CD4-positive, alpha-beta T cell treated with Interleukin-2 at 100 ng/mL for 4 hours (primary cell): ENCODE measurements around the gene WDR1.

Source experiments
- DNase-seq: peaks from one replicate; pipeline ENCODE4 v3.0.0-alpha.2; 2020; ENCODE audit warnings: low spot score

WDR1 gene, protein sequence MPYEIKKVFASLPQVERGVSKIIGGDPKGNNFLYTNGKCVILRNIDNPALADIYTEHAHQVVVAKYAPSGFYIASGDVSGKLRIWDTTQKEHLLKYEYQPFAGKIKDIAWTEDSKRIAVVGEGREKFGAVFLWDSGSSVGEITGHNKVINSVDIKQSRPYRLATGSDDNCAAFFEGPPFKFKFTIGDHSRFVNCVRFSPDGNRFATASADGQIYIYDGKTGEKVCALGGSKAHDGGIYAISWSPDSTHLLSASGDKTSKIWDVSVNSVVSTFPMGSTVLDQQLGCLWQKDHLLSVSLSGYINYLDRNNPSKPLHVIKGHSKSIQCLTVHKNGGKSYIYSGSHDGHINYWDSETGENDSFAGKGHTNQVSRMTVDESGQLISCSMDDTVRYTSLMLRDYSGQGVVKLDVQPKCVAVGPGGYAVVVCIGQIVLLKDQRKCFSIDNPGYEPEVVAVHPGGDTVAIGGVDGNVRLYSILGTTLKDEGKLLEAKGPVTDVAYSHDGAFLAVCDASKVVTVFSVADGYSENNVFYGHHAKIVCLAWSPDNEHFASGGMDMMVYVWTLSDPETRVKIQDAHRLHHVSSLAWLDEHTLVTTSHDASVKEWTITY

DNA sequence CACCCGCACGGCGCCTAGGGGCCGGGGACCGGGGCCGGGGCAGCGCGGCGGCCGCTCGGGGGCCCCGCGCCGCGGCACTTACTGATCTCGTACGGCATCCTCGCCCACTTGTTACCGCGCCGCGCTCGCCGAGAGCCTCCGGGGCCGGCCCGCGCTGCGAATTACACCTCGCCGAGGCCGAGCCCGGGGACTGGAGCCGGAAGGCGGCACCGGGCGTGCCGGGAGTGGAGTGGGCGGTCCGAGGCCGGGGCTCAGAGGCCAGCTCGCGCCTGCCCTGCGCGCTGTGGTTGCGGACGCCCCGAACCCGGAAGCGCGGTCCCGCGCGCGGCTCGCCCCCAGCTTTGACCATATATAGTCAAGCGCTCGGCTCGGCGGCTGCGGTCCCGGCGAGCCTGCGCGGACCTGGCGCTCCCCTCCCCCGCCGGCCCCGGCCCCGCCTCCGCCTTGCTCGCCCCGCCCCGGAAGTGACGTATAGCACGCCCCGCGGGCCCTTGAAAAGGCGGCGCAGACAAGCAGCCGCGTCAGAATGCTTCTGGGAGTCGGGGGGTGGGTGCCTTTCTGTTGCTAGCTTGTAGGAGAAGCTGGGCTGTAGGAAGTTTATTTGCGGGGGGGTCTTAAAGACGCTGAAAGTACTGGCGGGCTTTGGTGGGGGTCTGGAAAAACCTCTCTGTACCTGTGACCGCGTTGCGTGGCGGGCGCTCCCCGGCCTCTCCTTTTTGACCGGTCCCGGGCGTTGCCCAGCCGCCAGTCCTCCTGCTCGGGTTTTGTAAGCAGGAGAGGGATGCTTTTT, at the start of gene WDR1:
WDR1 (minus strand) TSS at position 231 of the 790 bp plus-strand sequence; CDS start at position 98, 133 bp downstream.
- DNase-seq = peak; percentile 91

DNA sequence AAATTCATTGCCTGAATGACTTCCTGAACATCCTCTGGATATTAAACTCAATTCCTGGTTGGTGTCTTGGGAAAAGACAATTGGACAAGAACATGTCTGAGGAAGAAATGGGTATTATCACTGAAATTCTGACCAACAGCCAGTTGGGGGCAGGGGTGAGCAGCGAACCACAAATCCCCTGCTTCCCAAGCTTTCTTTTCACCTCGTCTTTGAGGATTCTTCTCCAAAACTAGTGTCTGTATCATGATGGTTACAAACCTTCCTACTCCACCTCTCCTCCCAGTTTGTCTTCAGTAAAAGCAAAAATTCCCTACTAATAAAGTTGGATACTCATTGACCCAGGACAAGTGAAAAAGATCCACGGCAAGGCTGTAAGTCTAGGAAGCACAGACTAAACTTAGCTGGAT, 48.3 kb upstream of the WDR1 start:
- DNase-seq = no peak

DNA sequence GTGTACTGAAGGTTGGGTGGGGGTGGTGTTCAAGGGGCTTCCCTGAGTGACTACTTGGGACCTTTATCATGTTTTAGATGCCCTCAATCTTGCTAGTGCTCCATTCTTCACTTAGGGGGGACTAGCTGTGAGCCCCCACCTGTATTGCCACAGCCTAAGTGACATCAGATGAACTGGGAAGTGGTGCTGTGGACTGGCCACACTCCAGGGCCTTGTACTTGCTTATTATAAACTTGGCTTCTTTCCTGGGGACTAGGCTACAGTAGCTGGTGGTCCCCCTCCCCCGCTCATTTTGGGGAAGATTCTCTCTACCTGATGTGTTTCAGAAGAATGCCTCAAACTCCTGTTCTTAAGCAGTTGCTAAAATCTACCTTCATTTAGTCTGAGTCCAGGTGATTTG, 46.7 kb upstream of the WDR1 start:
- no peak for DNase-seq

DNA sequence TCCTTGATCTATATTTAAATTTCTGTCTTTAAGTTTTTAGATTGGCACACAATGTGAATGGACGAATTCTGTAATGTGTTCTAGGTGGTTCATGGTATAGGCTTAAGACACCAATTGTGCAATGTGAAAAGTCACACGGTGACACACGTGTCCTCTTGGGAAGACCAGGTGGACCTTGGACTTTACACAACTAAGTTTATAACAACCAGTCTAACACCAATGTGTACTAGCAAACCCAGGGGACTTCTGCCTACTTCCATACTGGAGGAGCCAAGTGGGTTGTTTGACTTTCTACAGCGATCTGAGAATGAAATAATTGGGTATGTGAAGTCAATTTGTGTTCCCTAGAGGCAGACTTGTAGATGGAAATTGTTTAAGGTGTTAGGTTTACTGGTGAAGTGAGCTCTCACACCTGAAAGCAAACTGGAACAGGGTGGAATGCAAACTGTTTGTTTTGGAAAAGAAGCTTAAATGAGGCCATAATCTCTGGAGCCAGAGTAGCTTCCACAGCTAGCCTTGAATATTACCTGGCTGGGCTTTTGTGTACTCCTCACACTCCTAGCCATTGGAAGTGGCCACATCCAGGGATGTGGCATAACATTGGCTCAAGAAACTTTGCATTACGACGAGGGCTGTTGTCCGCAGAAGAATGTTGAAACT, 45.9 kb upstream of the WDR1 start:
- no peak for DNase-seq

DNA sequence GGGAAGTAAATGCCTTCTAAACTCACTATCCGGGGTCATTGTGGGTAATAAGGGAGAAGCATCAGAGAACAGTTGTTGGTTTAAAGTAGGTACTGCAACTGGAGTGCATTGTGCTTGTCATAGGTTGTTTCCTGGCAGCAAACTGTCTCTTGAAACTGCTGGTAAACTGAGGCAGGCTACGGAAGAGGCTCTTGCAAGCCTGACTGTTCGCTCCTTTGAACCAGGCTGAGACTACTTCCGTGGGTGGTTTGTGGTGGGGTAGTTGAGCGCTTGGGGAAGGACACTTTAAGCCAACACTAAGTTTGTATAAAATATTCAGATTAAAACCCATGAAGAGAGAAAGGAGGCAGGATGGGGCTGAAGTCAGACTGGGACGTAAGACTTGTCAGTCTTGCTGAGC, 45.2 kb upstream of the WDR1 start:
- peak; percentile 46 for DNase-seq

DNA sequence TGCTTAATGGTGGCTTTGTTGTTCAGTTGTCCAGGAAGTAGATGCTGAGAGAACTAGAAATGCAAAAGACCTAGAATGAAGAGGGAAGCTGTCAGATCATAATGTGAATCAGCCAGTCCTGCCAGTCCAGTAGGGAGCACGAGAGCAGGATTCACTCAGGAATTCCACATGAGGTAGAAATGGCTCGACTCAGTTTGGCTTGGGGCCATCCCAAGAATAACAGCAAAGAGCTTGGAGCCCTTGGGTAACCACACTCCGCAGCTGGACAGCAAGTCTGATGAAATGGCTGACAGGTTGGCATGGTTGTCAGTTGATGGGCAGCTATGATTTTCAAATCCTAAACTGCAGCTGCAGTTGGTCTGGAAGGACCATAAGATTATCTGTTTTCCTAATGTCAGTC, 44.5 kb upstream of the WDR1 start:
- DNase-seq = no peak

DNA sequence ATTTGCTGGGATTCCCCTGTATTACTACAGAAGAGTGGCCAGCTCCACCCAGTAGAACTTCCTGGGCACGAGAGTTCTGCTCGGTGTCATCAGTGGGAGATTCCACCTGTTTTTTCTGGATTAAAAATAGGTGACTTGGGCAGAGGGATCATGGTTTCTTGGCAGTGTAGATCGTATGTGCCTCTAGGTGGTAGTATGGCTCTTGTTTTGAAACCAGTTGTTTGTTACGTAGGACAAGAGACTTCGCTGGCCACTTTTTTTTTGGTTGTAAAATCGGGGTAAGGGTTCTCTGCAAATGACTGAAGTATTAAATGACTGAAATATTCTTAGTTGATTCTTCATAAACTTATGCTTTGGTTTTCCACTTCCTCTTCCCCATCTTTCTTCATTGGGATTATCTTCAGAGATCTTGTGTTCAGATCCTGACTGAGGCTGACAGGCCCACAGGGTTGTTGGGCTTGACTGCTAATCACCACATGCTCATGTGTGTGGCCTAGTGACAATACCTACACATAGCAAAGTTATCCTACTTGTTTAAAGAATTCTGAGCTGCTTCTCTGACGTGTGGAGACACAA, 43.8 kb upstream of the WDR1 start:
- no peak for DNase-seq

DNA sequence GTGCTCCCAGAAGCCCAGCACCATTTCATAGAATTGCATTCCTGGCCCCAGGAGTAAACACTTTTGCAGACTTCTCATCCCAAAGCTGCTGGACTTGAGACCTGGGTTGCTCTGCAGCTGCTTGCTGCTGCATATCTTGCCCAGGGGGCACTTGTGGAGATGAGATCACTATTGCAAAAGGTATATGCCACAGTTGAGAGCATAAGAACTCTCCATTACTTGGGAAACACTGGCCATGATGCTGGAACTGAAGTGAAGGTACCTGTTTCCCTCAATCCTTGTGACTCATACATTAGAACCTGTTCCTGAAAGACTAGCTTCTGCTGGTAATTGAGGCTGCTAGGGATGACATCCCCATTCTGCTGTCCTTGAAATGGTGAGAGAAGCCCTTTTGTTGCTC, 43.1 kb upstream of the WDR1 start:
- DNase-seq = no peak

DNA sequence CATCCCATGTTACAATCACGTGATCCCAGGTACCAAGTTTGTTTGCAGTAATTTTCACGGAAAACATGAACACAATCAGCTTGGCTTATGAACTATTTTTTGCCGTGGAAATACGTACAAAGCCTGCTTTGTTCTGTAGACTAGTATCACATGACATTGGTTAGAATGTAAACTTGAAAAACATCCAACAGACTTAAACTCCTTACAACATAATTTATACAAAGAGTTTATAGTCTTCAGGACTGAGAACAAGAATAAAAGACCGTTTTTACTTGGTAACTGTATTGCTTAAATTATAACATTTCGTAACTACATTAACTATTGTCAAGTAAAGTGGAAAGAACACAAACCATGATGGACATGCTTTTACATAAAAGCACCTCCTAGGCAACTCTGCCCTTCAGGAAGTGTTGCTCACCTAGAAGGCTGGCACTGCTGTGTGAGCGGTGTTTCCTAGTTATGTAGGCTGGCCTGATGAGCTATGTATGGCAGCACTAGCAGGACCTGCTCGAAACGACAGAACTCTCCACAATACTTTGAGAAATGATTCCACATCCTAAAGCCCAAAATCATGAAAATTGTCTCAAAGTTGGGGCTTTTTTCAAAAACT, 41.8 kb upstream of the WDR1 start:
- no peak for DNase-seq

DNA sequence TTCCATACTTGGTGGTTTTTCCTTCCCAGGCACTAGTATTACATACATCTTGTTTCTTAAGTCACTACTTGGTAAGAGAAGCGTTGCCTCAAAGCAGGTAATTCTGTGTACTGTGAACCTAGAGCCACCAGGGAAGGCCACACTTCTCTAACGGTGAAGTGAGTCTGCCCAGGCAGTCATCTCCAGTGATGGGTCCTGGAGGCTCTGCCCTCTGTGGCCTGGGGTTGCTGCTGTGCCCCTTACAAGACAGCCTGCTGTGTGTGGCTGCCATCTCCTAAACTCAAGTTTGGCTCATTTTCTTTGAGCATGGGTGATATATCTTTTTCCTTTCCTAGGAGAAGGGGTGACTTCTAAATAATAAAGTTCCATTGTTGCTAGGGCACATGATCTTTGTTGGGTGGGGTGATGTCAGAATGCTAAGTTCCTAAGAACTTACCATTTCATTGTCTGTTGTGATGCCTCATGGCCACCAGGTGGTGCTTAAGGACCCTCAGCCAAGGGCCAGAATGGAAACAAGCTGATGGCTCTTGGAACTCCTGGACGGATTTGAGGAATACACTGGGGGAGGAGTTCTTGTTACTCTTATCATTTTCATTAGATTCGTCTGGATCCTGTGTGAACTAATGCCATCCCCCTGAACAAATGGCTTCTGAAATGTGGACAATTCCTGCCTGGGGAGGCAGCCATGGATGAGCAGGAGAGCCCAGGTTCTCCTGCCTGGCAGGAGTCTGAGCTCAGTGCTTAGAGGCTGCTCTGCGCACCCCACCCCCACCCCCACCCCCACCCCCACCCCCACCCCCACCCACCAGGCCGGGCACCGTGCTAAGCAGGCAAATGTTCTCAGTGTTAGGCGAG, 41.1 kb upstream of the WDR1 start:
- peak; percentile 46 for DNase-seq

DNA sequence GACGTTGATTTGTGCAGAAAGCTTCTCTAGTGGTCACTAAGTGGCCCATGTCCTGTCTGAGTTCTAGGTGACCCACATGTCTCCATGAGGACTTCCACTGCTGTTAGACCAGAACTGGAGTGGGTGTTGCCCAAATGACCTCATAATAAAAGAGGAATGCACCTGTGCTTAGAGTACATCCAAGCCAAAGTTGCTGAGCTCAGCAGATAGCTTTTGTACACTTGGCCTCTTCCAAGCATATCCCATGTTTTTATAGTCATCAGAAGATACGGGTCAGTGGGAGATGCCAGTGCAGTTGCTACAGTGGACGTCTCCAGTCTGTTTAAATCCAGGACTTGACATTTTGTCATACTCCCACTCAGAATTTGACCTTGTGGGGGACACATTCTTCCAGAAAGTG, 37.6 kb upstream of the WDR1 start:
- no peak for DNase-seq

DNA sequence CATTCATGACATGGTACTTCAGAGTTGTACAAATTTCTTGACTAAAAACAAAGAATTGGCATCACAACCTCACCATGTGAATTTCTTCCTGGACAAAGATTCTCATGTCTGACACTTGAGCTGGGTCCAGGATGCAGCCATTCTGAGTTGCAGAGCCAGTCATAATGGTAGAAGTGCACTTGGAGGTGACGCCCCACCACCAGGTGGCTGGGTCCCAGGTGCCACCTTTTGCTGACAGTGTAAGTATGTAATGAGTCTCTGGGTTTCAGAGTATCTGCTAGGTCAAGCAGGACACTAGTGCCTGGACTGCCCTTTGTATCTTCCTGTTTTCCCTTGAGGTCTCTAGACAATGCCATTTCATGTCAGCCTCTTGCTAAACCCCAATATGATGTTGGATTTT, 36.6 kb upstream of the WDR1 start:
- DNase-seq = no peak

DNA sequence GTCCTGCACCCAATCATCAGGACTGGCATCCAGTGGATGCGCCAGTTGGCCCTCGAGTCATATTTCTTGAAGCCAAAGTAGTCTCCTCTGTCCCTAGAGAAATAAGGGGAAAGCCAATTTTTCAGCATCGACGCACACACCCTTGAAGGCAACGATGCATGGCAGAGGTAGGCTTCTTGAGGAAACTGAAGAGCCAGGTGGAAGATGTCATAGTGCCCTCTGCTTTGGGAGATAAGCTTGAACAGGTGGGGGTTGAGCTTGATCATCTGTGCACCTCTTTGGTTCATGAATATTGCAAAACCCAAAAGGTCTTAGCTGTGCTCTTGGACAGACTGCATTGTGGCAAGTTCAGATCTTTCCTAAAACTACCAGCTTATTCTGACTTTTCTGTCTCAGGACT, 34.6 kb upstream of the WDR1 start:
- DNase-seq = no peak

DNA sequence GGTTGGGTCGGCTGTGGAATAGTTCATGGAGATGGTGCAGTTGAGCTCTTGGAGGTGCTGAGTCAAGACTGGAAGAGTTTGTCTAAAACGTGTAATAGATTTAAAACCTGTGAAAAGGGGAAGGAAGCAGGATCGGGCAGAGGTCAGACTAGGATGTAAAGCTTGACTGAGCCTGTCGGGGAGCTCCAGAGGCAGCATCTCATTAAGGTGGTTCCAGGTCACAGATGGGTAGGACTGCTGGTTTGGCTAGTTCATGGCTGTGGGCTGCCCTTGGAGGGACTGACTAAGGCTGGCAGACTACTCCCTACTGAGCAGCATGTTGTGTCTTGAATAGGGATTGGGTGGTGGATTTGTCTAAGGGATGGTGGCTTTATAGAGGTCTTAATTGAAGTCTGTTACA, 28.4 kb upstream of the WDR1 start:
- no peak for DNase-seq

DNA sequence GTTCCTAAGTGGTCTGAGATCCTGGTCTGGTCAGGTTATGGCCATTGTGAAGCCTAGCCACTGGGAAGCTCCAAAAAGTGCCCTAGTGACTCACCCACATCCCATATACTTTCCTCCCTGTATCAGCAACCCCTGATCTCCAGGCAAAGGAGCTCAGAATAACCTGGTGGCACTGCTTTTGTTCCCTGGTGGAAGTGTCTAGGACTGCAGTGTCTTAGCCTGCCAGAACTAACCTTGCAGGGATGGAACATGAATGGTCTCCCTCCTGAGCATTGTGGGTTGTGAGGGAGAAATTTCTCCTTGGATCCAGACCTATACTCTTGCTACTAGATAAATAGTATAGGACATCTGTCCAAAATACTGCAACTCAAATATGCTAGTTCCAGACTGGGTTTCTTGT, 27.9 kb upstream of the WDR1 start:
- no peak for DNase-seq

DNA sequence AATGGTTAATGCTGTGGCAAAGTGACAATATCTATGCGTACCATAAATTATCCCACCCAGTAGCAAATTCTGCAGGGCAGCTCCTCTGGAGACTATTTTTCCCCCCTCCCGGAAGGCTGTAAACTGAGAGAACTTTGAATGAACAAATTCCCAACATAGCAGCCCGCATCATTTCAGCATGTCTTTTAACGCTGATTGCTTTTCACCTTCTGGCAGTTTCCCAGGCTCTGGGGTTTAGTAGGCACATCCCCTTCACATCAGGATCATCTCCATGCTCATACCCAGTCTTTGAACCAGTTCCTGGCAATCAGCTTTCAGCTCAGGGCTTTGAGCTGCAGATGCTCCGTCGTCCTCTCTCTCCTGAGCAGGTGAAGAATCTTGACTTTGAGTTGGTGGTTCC, 26.6 kb upstream of the WDR1 start:
- no peak for DNase-seq

DNA sequence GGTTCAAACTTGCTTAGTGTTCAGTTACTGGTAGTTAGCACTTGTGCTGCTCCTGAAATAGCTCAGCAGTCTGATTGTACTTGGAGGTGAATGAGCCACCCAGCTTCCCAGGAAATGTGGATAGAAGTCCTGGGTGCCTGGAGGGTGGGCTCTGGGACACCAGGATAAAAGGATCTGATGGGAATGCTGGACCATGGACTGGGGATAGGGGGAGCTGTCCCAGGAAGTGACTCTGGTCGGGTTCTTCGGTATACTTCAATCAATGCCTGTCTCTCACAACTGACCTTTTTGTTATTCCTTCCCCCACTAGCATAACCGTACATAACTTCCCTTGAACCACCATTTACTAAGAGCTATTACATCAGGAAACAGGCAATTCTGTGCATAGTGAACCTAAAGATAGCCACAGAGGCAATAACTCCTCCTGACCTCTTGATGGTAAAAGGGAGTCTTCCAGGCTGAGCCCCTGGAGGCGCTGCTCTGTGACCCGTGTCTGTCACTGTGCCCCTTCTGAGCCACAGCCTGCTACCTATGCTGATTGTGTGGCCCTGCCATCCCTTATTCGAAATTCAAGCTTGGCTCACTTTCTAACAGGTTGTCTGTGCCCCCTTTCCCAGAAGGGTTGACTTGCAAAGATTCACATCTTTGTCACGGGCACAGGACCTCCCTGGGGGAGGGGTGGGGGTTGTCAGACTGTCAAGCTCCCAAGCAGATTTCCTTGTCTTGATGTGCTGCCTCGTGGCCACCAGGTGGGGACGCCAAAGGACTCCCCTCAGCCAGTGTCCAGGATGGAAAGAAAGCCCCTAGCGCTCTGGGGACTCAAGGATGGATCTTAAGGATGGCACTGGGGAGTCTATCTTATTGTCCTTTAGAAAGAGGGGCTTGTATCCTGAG, 24.5 kb upstream of the WDR1 start:
- DNase-seq = no peak

DNA sequence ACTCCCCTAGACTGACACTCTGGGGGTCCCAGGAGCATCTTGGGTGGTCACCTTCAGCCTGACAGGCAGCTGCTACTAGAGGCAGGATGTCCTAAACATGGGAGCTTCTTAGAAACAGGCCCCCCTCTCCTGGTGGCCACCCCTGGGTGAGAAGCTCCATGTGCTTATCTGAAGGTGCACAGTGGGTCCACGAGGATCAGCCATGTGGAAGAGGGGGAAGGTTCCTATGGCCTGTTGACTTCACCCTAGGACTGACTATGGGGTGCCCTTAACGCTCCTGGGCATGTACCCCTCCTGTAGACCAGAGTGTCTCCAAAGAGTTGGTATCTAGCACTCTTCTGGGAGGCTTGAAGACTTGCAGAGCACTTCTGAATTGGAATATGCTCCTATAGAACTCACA, 22.9 kb upstream of the WDR1 start:
- no peak for DNase-seq

DNA sequence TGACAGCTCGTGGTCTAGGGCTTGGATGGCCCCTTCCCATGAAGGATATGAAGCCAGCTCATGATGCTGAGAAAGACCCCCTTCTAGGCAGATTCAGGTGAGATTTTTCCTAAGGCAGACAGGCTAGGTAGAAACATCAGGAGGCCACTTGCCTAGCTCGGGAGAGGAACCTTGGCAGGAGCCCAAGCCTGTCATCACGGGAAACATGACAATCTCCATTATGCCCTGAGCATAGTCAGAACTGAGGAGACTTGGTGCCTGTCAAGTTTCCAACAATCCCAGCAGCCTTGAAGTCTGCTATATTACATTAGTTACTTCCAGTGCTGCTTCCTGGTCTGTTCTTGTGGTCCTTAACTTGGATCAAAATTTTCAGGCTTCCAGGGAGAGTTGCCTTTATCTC, 18.7 kb upstream of the WDR1 start:
- no peak for DNase-seq

DNA sequence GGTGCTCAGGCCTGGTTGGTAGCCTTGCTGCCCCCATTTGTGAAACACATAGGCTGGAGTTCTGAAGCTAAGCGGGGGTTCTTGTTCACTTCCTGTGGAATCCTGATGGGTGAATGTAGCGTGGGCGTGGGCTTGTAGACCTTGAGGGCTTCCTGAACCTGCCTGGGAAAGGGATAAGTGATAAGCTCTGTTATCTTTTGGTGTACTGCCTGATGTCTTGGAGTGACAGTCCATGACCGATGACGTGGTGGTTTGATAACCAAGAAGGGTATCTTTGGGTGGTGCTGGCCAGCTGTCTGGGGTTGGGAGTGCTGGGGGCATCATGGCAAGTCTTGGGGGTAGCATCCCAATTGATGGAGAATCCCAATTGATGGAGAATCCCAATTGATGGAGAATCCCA, 17.5 kb upstream of the WDR1 start:
- no peak for DNase-seq
